PC-9 (cell line): ENCODE data around the gene TBC1D2.
"Not testable (repeated sequence)": the region's sequence is repeated elsewhere in the genome, so short reads cannot be mapped to it uniquely, and the experiment has no call there.

ENCODE experiments used
- EZH2 ChIP-seq: fragments of 200-600 bp; sonication (generic); IDR thresholded peaks from 2 replicates; pipeline ENCODE4 v1.8.0; 2017; ENCODE audit warnings: antibody characterized with exemption, low read depth
- TF ChIP-seq, protein P1 (sequence below): fragments of 200-600 bp; sonication (generic); conservative IDR thresholded peaks from 2 replicates; pipeline ENCODE4 v1.6.1; 2017; ENCODE audit warnings: mixed run types, antibody characterized with exemption, mild to moderate bottlenecking, moderate library complexity

DNA sequence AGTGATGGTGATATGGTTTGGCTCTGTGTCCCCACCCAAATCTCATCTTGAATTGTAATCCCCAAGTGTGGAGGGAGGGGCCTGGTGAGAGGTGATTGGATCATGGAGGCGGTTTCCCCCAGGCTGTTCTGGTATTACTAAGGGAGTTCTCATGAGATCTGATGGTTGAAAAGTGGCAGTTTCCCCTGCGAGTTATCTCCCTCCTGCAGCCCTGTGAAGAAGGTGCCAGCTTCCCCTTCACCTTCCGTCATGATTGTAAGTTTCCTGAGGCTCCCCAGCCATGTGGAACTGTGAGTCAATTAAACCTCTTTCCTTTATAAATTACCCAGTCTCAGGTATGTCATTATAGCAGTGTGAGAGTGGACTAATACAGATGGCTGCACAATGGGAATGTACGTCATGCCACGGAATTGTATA, 80.9 kb downstream of the TBC1D2 start:
- TF ChIP-seq, protein P1, sequence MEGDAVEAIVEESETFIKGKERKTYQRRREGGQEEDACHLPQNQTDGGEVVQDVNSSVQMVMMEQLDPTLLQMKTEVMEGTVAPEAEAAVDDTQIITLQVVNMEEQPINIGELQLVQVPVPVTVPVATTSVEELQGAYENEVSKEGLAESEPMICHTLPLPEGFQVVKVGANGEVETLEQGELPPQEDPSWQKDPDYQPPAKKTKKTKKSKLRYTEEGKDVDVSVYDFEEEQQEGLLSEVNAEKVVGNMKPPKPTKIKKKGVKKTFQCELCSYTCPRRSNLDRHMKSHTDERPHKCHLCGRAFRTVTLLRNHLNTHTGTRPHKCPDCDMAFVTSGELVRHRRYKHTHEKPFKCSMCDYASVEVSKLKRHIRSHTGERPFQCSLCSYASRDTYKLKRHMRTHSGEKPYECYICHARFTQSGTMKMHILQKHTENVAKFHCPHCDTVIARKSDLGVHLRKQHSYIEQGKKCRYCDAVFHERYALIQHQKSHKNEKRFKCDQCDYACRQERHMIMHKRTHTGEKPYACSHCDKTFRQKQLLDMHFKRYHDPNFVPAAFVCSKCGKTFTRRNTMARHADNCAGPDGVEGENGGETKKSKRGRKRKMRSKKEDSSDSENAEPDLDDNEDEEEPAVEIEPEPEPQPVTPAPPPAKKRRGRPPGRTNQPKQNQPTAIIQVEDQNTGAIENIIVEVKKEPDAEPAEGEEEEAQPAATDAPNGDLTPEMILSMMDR, result not testable (repeated sequence)
- not testable (repeated sequence) for TF ChIP-seq EZH2
